GM18502 (cell line): ENCODE measurements around the gene CTNNBL1.
A peak's percentile ranks its signal among the peaks of the same experiment; 100 is the strongest.
"Not testable (repeated sequence)": the region's sequence is repeated elsewhere in the genome, so short reads cannot be mapped to it uniquely, and the experiment has no call there.

Experiments used
- ATAC-seq: cut with Tn5 transposase; IDR thresholded peaks from one replicate; pipeline ENCODE4 v1.9.1; 2021; ENCODE audit warnings: mild to moderate bottlenecking; ENCODE audit not compliant: unreplicated experiment, poor library complexity

CTNNBL1 gene

GRCh38 chr20:37693635-37694626 is at the start of gene CTNNBL1:
Gene CTNNBL1, plus strand, starts transcription at chr20:37694030. Its CDS starts 93 bp downstream, at chr20:37694123.
- ATAC-seq: peak; percentile 77

- no peak for ATAC-seq
Observed at GRCh38 chr20:37644605-37645004, 49.2 kb upstream of the CTNNBL1 start.

GRCh38 chr20:37647946-37648345 is 45.9 kb upstream of the CTNNBL1 start:
- ATAC-seq: no peak

DNA sequence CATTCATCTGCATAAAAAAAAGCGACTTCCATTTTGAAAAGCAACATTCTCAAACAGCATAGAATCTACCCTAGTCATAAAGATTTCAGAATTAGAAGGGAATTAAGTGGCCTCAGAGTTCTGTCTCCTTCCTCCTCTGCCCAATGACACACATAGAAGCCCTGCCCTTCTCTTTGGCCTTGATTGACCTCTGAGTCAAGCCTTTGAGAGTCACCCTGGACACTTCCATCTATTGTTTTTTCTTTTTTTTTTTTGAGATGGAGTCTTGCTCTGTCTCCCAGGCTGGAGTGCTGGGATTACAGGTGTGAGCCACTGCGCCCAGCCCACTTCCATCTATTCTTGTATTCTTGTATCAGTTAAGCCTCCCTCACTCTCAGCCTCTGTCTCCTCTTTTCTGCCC is 44.8 kb upstream of the CTNNBL1 start:
- no peak for ATAC-seq

DNA sequence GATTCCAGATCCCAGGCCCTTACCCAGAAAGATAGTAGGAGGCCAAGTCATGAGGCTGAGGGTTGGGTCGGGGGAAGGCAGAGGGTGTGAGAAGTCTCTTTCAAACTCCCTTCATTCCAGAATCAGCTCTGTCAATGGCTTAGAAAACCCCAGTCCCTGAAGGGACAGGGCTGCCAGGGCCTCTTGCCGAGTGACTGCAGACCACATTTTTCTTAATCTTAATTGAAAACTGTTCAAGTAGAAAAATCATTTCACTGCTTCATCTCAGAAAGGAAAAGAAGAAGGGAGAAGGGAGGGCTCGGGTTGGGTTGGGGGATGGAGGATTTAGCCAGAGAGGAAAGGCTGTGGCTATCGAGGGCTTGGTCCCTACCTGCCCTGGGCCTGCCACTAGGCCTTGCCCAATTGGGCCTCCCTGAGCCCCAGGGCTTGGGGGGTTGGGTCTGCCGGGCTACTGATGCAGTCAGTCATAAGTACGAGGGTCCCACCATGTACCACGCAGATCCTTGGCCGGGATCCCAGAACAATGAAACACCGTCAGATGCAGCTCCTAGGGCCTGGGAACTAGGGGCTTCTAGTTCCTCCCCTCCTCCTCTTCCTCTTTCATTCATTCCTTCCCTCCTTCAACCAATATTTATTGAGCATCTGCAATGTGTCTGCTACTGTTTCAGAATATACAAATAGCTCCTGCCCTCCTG is 44.0 kb upstream of the CTNNBL1 start:
- ATAC-seq: no peak

- no peak for ATAC-seq
Observed at GRCh38 chr20:37650661-37651060, 43.2 kb upstream of the CTNNBL1 start.

GRCh38 chr20:37651932-37652331 is 41.9 kb upstream of the CTNNBL1 start:
- no peak for ATAC-seq

DNA sequence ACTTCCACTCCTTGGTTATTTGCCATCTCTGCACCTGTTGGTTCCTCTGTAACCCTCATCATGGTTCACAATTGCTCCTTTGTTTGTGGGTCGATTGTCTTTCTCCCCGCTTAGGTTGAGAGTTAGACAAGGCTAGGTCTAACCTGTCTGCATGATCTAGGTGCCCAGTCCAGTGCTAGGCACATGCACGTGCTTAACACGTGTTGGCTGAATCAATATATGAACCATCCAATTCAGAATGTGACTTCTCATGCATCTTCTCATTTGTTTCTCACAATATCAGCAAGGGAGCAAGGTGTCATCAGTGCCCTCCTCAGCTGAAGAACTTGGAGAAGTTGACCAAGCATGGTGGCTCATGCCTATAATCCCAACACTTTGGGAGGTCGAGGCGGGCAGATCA is 36.9 kb upstream of the CTNNBL1 start:
- no peak for ATAC-seq

DNA sequence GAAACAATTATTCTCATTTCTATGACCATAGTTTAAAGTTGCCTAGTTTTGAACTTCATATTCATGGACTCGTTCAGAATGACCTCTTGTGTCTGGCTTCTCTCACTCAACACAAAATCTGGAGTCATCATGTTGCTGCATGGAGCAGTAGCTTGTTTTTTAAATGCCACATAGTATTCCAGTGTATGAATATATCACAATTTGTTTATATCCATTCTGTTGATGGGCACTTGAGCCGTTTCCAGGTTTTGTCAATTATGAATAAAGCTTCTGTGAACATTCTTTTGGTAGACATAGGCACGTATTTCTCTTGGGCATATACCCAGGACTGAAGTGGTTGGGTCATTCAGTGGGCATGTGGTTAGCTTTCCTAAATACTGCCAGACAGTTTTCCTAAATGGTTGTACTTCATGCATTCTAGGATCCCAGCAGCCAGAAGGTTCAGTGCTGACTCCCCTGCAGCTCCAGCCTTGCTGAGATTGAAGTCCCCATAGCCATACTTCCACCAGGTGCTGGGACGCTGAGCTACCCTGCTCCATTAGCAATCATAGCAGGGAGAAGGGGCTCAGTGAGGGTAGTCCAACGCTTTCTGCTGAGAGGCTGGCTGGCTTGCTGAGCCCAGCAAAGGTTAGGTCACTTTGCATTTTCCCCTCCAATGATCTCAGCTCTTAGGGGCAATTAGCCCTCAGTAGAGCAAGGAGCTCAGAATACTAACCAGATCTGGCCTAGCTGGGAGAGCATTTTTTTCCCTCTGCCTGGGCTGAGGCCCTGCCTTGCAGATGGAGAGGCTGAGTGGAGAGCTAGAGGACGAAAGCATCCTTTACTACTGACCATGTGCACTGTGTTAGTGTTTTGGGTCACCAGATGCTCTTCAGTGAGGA is 35.7 kb upstream of the CTNNBL1 start:
- ATAC-seq: no peak

DNA sequence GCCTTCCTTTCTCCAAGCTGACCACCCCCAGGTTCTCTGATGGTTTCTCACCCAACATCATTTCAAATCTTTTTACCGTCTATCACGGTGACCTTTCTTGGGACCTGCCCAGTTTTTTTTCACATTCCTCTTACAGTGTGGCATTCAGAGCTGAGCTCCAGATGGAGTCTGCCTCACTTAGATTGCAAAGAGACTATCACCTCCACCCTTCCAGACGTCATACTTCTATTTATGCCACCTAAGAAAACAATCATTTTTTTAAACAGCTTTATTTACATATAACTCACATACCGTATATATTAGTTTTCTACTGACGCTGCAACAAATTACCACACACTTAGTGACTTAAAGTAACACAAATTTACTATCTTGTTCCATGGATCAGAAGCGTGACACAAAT is 32.3 kb upstream of the CTNNBL1 start:
- ATAC-seq: no peak

DNA sequence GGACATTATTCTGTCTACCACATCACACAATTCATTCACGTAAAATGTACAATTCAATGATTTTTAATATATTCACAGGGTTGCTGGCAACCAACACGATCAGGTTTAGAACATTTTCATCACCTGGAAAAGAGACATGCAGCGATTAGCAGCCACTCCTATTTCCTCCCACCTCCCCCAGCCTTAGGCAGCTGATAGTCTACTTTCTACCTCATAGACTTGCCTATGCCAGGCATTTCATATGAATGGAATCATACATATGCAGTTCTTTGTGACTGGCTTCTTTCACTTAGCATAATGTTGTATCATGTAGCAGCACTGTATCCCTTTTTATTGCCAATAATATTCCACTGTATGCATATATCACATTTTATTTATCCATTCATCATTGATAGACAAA is 31.5 kb upstream of the CTNNBL1 start:
- no peak for ATAC-seq

DNA sequence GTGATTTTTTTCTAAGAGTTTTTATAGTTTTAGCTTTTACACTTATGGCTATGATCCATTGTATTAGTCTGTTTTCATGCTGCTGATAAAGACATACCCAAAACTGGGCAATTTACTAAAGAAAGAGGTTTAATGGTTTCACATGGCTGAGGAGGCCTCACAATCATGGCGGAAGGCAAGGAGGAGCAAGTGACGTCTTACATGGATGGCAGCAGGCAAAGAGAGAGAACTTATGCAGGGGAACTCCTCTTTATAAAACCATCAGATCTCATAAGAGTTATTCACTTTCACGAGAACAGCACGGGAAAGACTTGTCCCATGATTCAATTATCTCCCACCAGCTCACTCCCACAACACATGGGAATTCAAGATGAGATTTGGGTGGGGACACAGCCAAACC is 29.2 kb upstream of the CTNNBL1 start:
- ATAC-seq: not testable (repeated sequence)

DNA sequence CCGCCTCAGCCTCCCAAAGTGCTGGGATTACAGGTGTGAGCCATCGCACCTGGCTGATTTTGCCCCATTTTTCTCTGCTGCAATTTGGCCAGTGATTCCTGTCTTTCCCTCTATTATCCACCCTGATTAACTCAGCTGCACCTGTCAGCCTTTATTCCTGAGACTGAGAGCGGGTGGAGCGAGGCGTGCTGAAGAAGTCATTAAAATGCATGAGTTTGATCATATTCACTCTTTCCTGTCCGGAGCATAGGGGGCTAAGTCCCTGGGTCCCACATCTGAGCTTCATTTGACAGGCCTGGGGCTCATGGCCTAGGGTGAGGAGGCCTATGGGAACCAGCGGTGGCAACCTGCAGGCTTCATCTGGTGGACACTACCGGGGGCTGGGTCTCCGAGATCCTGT is 25.7 kb upstream of the CTNNBL1 start:
- no peak for ATAC-seq

GRCh38 chr20:37669062-37669772 is 24.6 kb upstream of the CTNNBL1 start:
- no peak for ATAC-seq

GRCh38 chr20:37669773-37670236 is 24.0 kb upstream of the CTNNBL1 start:
- ATAC-seq: no peak

GRCh38 chr20:37670351-37670791 is 23.5 kb upstream of the CTNNBL1 start:
- no peak for ATAC-seq

DNA sequence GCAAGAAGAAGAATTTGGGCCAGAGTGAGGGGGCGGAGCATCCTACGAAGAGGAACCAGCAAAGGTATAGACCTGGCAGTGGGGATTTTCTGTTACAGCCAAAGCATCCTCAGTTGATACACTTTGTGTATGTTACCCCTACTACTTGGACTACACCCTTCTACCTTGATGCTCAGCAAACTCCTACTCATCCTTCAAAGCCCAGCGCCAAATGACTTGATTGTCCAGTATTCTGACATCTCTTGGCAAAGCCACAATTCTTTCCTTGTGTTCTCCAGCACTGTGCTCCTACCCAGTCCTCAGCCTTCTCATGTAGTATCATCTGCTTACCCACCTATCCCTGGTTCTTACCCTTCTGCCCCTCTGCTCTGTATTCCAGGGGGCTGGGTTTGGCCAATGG is 21.7 kb upstream of the CTNNBL1 start:
- no peak for ATAC-seq

DNA sequence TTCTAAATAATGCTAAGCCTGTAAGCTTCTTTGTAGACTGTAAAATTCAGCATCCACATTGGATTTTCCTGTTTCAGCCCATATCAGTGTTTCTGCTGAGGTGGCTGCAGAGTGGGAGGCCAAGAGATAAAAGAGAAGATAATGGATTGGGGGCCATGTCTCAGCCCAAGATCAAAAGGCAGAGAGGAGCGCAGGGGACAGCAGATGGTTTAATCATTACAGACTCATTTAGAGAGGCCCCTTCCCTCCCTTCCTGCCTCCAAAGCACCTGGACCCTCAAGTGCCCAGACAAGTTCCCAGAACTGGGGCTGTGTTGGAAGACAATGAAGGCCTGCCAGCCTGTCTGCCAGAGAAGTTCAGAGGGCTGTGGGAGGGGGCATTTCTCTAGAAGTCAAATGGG is 20.4 kb upstream of the CTNNBL1 start:
- ATAC-seq: no peak

DNA sequence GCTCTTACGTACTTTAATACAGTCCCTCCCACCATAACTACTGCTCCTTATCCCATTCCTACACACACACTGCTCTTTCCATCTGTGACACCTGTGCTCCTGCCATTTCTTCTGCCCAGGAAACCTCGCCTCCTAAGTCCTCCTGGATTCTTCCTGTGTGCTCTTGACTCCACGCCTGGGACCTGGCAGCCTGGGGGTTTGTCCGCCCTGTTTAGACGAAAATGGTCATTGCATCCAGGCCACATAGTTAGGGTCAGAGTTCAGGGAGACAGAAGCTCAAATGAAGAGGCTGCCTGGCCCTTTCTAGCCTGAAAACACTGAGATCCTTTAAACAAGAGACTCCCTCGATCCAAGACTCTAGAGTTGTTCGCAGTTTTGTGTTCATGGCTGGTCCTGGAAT is 17.4 kb upstream of the CTNNBL1 start:
- no peak for ATAC-seq
